GM18909 (cell line): Measurements from ENCODE around the gene UGT2A2.

ENCODE experiments used
- ATAC-seq: cut with Tn5 transposase; IDR thresholded peaks from one replicate; pipeline ENCODE4 v1.9.1; 2021; ENCODE audit warnings: mild to moderate bottlenecking; ENCODE audit not compliant: unreplicated experiment, poor library complexity

The UGT2A2 gene

GRCh38 chr4:69577245-69577644 lies 62.2 kb downstream of the UGT2A2 start:
- ATAC-seq = no peak

DNA sequence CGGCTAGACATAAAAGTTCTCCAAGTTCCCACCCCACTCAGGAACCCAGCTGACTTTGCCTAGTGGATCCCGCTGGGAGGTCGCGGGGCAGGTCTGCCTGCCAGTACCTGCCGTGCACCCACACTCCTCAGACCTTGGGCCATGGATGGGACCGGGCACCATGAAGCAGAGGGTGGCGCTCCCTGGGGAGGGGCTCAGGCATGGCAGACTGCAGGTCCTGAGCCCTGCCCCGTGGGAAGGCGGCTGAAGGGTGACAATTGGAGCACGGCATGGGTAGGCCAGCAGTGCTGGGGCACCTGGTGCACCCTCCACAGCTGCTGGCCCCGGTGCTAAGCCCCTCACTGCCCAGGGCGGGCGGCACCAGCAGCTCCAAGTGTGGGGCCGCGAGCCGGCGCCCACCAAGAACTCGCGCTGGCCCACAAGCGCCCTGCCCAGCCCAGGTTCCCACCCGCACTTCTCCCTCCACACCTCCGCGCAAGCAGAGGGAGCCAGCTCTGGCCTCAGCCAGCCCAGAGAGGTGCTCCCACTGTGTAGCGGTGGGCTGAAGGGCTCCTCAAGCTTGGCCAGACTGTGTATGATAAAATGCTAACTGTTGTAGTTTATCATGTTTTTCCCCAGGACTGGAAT lies 63.1 kb downstream of the UGT2A2 start:
- ATAC-seq = no peak

- no peak for ATAC-seq
Observed at GRCh38 chr4:69568787-69569186, 70.7 kb downstream of the UGT2A2 start.

GRCh38 chr4:69563424-69563823 lies 76.0 kb downstream of the UGT2A2 start:
- no peak for ATAC-seq

GRCh38 chr4:69549651-69550050 lies 89.8 kb downstream of the UGT2A2 start:
- ATAC-seq = no peak

DNA sequence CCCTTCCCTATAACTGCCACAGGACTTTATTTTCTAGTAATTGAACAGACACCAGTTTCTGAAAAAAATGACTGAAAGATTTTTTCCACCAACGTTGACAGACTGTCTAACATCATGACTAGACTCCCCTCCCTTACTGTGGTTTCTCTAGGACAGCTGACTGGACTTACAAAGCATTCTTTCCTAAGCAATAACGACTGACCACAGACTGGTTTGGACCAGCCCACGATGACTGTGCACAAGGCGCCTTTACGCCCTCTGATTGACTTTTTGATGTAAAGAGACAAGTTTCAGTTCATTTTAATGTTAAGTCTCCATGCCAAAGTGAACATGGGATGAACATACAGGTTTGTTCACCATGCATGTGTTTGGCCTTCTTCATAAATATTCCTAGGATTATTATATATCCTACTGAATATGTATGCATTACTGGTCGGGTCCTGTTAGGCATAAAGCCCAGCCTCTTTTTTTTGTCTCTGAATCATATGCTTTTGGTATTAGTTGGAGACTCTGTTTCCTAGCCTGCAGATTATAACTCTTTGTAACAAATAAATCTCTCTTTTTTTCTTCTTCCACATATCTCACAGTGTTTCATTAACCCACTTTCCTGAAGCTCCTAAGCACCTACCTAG lies 93.2 kb downstream of the UGT2A2 start:
- ATAC-seq = no peak
